SU-DHL-6 (cell line): ENCODE data around the gene CLPSL2.

Experiments used
- CTCF ChIP-seq: fragments of 200-600 bp; sonication (generic); IDR thresholded peaks from one replicate; pipeline ENCODE4 v1.5.1; 2017; ENCODE audit warnings: antibody characterized with exemption, mild to moderate bottlenecking, low read length, moderate library complexity; ENCODE audit not compliant: insufficient read depth, poor library complexity, severe bottlenecking
- EZH2phosphoT487 ChIP-seq: fragments of 200-600 bp; sonication (generic), shearing (Covaris generic); conservative IDR thresholded peaks from 2 replicates; pipeline ENCODE4 v1.6.1; 2018; ENCODE audit warnings: mild to moderate bottlenecking, antibody characterized with exemption, low read length, moderate library complexity, mixed read lengths

DNA sequence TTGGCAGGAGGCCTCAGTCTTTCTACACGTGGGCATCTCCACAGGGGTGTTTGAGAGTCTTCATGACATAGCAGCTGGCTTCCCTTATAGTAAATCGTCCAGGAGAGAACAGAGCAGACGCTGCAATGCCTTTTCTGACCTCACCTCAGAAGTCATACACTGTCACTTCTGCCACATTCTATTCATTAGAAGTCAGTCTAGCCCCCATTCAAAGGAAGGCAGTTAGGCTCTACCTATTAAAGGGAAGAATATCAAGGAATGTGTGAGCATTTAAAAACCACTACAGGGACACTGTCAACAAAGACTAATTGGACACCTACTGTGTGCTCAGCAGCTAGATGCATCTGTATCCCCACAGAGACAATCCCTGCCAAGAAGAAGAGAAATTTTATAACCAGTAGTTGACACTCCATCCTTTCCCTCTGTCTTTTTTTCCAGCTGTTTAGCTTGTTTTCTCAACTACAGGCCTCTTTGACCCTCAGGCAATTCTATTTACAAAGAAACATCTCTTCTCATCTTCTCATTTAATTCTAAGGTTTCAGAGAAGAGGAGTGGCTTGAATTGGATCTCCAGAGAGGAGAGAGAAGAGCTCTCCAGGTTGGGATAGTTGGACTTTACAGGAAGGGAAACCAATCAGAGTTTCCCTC, 21.0 kb upstream of the CLPSL2 start:
- no peak for TF ChIP-seq CTCF
- no peak for TF ChIP-seq EZH2phosphoT487
